Measurements from ENCODE around the gene RBM15B.
"Not testable (repeated sequence)": the region's sequence is repeated elsewhere in the genome, so short reads cannot be mapped to it uniquely, and the experiment has no call there.

RBM15B gene

GRCh38 chr3:51391075-51391565 lies at the start of gene RBM15B:
Gene RBM15B, plus strand, starts transcription at chr3:51391285. Its CDS starts 115 bp downstream, at chr3:51391400.
- DNase-seq, result peak; percentile 97

GRCh38 chr3:51343918-51344687 lies 47.0 kb upstream of the RBM15B start:
- DNase-seq, result no peak

GRCh38 chr3:51350751-51351150 lies 40.3 kb upstream of the RBM15B start:
- no peak for DNase-seq

- no peak for DNase-seq
Observed at GRCh38 chr3:51353131-51353530, 38.0 kb upstream of the RBM15B start.

- DNase-seq, result no peak
Observed at GRCh38 chr3:51353691-51354090, 37.4 kb upstream of the RBM15B start.

GRCh38 chr3:51354172-51354571 lies 36.9 kb upstream of the RBM15B start:
- DNase-seq, result no peak

- no peak for DNase-seq
Observed at GRCh38 chr3:51354731-51355615, 36.1 kb upstream of the RBM15B start.

GRCh38 chr3:51355891-51356578 lies 35.0 kb upstream of the RBM15B start:
- no peak for DNase-seq

GRCh38 chr3:51357856-51358255 lies 33.2 kb upstream of the RBM15B start:
- DNase-seq, result no peak

GRCh38 chr3:51358981-51359380 lies 32.1 kb upstream of the RBM15B start:
- no peak for DNase-seq

- DNase-seq, result no peak
Observed at GRCh38 chr3:51360806-51361205, 30.3 kb upstream of the RBM15B start.

- DNase-seq, result no peak
Observed at GRCh38 chr3:51361746-51362145, 29.3 kb upstream of the RBM15B start.

- DNase-seq, result no peak
Observed at GRCh38 chr3:51362476-51362875, 28.6 kb upstream of the RBM15B start.

GRCh38 chr3:51368276-51368675 lies 22.8 kb upstream of the RBM15B start:
- not testable (repeated sequence) for DNase-seq

- peak; percentile 64 for DNase-seq
Observed at GRCh38 chr3:51371943-51372557, 19.0 kb upstream of the RBM15B start.

- DNase-seq, result no peak
Observed at GRCh38 chr3:51373658-51374421, 17.2 kb upstream of the RBM15B start.

- no peak for DNase-seq
Observed at GRCh38 chr3:51374456-51374855, 16.6 kb upstream of the RBM15B start.

- DNase-seq, result no peak
Observed at GRCh38 chr3:51375136-51375535, 15.9 kb upstream of the RBM15B start.

GRCh38 chr3:51375571-51375970 lies 15.5 kb upstream of the RBM15B start:
- no peak for DNase-seq

GRCh38 chr3:51378065-51378464 lies 13.0 kb upstream of the RBM15B start:
- DNase-seq, result no peak

GRCh38 chr3:51378726-51379125 lies 12.4 kb upstream of the RBM15B start:
- no peak for DNase-seq

- DNase-seq, result no peak
Observed at GRCh38 chr3:51379301-51379700, 11.8 kb upstream of the RBM15B start.
